Mucosa of gallbladder (tissue), 1 donor: ENCODE data around the gene MTHFD1L. TPM values are rescaled to one million over a fixed set of nuclear protein-coding genes. Genes with fewer than 3 reads are reported as not detected.
"Not testable (repeated sequence)": the region's sequence is repeated elsewhere in the genome, so short reads cannot be mapped to it uniquely, and the experiment has no call there.

ENCODE experiments used
- DNase-seq: peaks from one replicate; pipeline ENCODE4 v3.0.0-alpha.2; 2020; ENCODE audit warnings: low spot score
- total RNA-seq: library from RNA; stranded (reverse); gene quantifications from one replicate; pipeline ENCODE4 v1.2.1, GENCODE V29; 2021
- donor health status: DM: no; HTN: no; CAD: no.

Gene MTHFD1L
- total RNA-seq, 1 donor from 2014 or later = 10.7 TPM

- DNase-seq = peak; percentile 78
Measured at GRCh38 chr6:151067684-151068596, 202.4 kb downstream of the MTHFD1L start.

GRCh38 chr6:151068761-151069312 is 203.3 kb downstream of the MTHFD1L start:
- no peak for DNase-seq

GRCh38 chr6:151069641-151070040 is 204.1 kb downstream of the MTHFD1L start:
- DNase-seq = no peak

- no peak for DNase-seq
Measured at GRCh38 chr6:151070631-151071051, 205.1 kb downstream of the MTHFD1L start.

GRCh38 chr6:151071295-151071694 is 205.8 kb downstream of the MTHFD1L start:
- peak; percentile 46 for DNase-seq

GRCh38 chr6:151073146-151073545 is 207.6 kb downstream of the MTHFD1L start:
- no peak for DNase-seq

GRCh38 chr6:151073701-151074100 is 208.2 kb downstream of the MTHFD1L start:
- DNase-seq = no peak

- no peak for DNase-seq
Measured at GRCh38 chr6:151075005-151075404, 209.5 kb downstream of the MTHFD1L start.

- DNase-seq = no peak
Measured at GRCh38 chr6:151075527-151075926, 210.0 kb downstream of the MTHFD1L start.

GRCh38 chr6:151075930-151076555 is 210.5 kb downstream of the MTHFD1L start:
- DNase-seq = no peak

GRCh38 chr6:151078655-151079054 is 213.2 kb downstream of the MTHFD1L start:
- no peak for DNase-seq

- DNase-seq = no peak
Measured at GRCh38 chr6:151081656-151082055, 216.2 kb downstream of the MTHFD1L start.

- DNase-seq = no peak
Measured at GRCh38 chr6:151082079-151082478, 216.6 kb downstream of the MTHFD1L start.

- no peak for DNase-seq
Measured at GRCh38 chr6:151084275-151084674, 218.8 kb downstream of the MTHFD1L start.

GRCh38 chr6:151087055-151087454 is 221.6 kb downstream of the MTHFD1L start:
- DNase-seq = not testable (repeated sequence)

- DNase-seq = peak; percentile 51
Measured at GRCh38 chr6:151087861-151088598, 222.5 kb downstream of the MTHFD1L start.

GRCh38 chr6:151088599-151088935 is 223.1 kb downstream of the MTHFD1L start:
- DNase-seq = no peak

GRCh38 chr6:151088963-151089362 is 223.5 kb downstream of the MTHFD1L start:
- no peak for DNase-seq

- no peak for DNase-seq
Measured at GRCh38 chr6:151089978-151090377, 224.5 kb downstream of the MTHFD1L start.

GRCh38 chr6:151091571-151091970 is 226.1 kb downstream of the MTHFD1L start:
- no peak for DNase-seq

GRCh38 chr6:151092591-151092990 is 227.1 kb downstream of the MTHFD1L start:
- DNase-seq = no peak

GRCh38 chr6:151093706-151094105 is 228.2 kb downstream of the MTHFD1L start:
- no peak for DNase-seq
